Urothelium cell line (cell line): ENCODE results near the gene RAPGEF2.
"Not testable (repeated sequence)": the region's sequence is repeated elsewhere in the genome, so short reads cannot be mapped to it uniquely, and the experiment has no call there.

Experiments
- DNase-seq: peaks from one replicate; pipeline ENCODE4 v3.0.0; 2011; ENCODE audit warnings: low spot score, mixed read lengths
- FAIRE-seq: peaks from 2 replicates; lab custom pipeline; 2011; peaks lifted over from hg19 to GRCh38; lab: Jason Lieb, UNC

Gene RAPGEF2

GRCh38 chr4:159159611-159160010, 56.7 kb downstream of the RAPGEF2 start:
- no peak for FAIRE-seq

GRCh38 chr4:159160242-159160641, 57.4 kb downstream of the RAPGEF2 start:
- DNase-seq (peak; percentile 4), FAIRE-seq (no peak)

More at GRCh38 chr4:159159611-159160010, 56.7 kb downstream of the RAPGEF2 start:
- no peak for DNase-seq

GRCh38 chr4:159161436-159161835, 58.6 kb downstream of the RAPGEF2 start:
- FAIRE-seq, DNase-seq: not testable (repeated sequence)

- no peak for FAIRE-seq
- no peak for DNase-seq
Measured at GRCh38 chr4:159162576-159162975, 59.7 kb downstream of the RAPGEF2 start.

- DNase-seq, result no peak
- FAIRE-seq, result no peak
Measured at GRCh38 chr4:159163521-159163920, 60.6 kb downstream of the RAPGEF2 start.

- DNase-seq (no peak), FAIRE-seq (no peak)
Measured at GRCh38 chr4:159169404-159170302, 66.8 kb downstream of the RAPGEF2 start.

- DNase-seq, result no peak
- no peak for FAIRE-seq
Measured at GRCh38 chr4:159171287-159171686, 68.4 kb downstream of the RAPGEF2 start.

GRCh38 chr4:159173886-159174285, 71.0 kb downstream of the RAPGEF2 start:
- DNase-seq (no peak), FAIRE-seq (no peak)

GRCh38 chr4:159174645-159175084, 71.8 kb downstream of the RAPGEF2 start:
- DNase-seq (no peak), FAIRE-seq (no peak)

- peak; percentile 59 for DNase-seq
Measured at GRCh38 chr4:159175085-159175988, 72.5 kb downstream of the RAPGEF2 start.

GRCh38 chr4:159175989-159176375, 73.1 kb downstream of the RAPGEF2 start:
- no peak for FAIRE-seq
- no peak for DNase-seq

More at GRCh38 chr4:159175085-159175988, 72.5 kb downstream of the RAPGEF2 start:
- no peak for FAIRE-seq

GRCh38 chr4:159177265-159178150, 74.6 kb downstream of the RAPGEF2 start:
- no peak for FAIRE-seq
- DNase-seq, result no peak

GRCh38 chr4:159178151-159178546, 75.3 kb downstream of the RAPGEF2 start:
- FAIRE-seq (no peak), DNase-seq (no peak)

GRCh38 chr4:159178979-159179969, 76.4 kb downstream of the RAPGEF2 start:
- no peak for FAIRE-seq

GRCh38 chr4:159183885-159184605, 81.2 kb downstream of the RAPGEF2 start:
- FAIRE-seq, DNase-seq: not testable (repeated sequence)

More at GRCh38 chr4:159178979-159179969, 76.4 kb downstream of the RAPGEF2 start:
- DNase-seq, result no peak

- FAIRE-seq, result no peak
- DNase-seq, result no peak
Measured at GRCh38 chr4:159185591-159186023, 82.7 kb downstream of the RAPGEF2 start.

- FAIRE-seq, result no peak
Measured at GRCh38 chr4:159188646-159189045, 85.8 kb downstream of the RAPGEF2 start.

GRCh38 chr4:159190651-159191050, 87.8 kb downstream of the RAPGEF2 start:
- DNase-seq, result no peak
- FAIRE-seq, result no peak

More at GRCh38 chr4:159188646-159189045, 85.8 kb downstream of the RAPGEF2 start:
- DNase-seq, result no peak
